ENCODE data around the gene HDAC2.

DNA sequence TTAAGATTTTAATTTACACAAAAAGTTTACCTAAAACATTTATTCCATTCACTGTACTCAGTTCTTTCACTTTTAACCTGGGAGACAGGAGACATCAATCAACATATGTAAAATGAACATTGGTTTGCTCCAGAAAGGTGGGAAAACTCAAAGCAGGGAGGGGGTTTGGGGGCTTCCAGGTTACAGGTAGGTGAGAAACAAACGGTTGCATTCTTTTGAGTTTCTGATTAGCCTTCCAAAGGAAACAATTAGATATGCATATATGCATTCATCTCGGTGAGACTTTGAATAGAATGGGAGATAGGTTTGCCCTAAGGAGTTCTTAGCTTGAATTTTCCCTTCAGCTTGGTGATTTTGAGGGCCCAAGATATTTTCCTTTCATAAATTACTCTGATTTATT, 38.2 kb upstream of the HDAC2 start:
- no peak for TF ChIP-seq GATA2 (IDR thresholded peaks at IDR 0.05; ENCODE audit: low read depth, low read length)
- no peak for TF ChIP-seq GATA3 (IDR thresholded peaks at IDR 0.05; ENCODE audit: low read depth, low read length)

Measured in SH-SY5Y (cell line).